NCI-H345 (cell line): ENCODE data around the gene FAM240B.

Experiments used
- DNase-seq: peaks from one replicate; lab custom pipeline; 2025; lab: John Stamatoyannopoulos, UW

FAM240B gene

DNA sequence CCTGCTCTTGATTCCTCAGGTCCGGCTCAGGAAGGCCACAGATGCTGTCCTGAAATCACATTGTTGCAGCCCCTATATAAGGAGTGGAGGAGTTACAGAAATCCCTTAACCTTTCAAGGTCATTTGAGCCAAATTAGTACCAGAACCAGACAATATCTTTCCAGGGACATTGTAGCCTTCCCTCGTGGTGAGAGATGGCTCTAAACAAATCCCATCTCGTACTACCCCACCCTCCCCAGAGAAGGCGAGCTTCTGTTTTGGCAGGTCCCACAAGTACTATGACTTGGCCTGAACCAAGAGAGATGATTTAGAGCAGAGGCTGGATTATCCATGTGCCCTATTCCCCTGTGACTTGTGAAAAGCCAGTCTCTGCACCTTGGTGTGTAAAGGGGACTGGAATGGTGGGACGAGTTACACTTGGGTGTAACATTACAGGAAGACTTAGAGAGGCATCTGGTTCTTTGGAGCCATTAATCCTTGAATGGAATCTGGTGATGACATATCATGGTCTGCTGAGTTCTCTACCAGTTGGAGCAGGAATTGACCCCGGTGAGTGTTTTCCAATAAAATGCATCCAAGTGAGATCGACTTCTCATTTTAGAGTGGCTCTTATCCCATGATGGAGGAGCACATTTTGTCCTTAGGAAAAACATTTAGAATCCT, at the start of gene FAM240B:
TSS of gene FAM240B (minus strand) at position 51 of the 663 bp plus-strand sequence. CDS start 16,134 bp downstream, outside the sequence.
- no peak for DNase-seq

GRCh38 chr9:38768351-38768761, 48.4 kb upstream of the FAM240B start:
- DNase-seq: no peak

DNA sequence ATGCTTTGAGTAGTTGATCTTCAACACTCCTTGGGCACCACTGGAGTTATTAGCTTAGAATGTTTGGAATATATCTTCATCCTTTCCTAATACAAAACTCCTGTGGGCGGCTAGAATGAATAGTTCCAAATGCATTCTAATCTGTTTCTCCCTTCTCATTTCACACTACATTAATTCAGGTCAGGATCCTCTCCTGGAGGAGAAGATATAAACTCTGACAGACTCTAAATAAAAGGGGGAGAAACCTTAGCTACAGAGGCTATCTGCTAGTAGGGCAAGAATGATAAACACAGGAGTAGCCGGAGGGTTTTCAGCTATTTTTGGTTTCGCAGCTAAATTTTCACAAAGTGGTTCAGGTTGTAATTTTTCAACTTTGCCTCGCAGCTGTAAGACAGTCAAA, 45.2 kb upstream of the FAM240B start:
- no peak for DNase-seq

DNA sequence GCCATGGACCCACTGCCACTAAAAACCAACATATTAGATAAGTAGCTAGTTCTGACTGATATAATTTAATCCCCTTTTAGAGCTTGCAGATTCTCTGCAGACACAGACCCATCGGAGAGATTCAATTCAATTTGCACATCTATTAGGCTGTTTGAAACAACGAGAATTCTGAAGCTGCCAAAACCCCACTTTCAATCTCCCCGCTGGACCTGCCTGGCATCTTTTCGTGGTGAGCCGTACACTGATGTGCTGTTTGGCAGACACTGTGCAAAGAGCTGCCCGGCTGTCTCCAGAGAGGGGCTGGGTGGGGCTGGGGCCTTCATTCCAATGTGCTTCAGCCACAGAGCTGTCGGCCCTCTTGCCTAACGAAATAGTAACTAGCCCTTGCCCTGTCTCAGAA, 42.1 kb upstream of the FAM240B start:
- no peak for DNase-seq

DNA sequence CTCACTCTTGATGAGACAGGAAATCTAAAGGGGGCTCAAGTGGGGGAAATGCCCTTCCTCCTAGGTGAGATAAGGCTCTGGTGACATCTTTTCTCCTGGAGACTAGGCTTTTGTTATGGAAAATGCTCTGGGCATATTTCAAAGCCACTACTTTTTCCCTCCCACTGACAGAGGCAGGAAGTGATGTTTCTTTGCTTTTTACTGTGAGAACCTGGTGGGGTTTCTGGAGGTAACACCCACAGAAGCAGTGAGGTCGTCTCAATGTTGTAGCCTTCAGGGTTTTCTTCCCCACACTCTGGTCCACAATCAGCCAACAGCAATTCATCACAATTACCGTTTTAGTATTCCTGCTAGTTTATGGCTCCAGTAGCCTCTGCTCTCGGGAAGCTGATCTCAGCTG, 41.4 kb upstream of the FAM240B start:
- DNase-seq: no peak

DNA sequence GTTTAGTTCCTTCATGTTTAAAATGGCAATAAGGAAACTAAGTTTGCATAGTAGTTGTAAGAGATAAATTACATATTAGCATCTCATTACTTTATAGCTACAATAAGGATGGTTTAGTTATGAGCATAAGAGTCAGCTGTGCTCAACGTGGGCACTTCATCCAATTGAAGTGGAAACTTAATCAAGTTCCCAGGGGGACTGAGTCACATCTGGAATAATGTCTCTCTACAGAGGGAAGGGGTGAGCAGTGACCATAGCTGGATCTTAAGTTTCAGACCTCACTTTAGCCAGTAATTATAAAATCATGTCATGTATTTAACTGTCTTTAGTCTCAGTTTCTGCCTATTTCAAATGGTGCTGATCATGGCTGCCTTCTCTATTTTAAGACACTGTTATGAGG, 36.8 kb upstream of the FAM240B start:
- no peak for DNase-seq

DNA sequence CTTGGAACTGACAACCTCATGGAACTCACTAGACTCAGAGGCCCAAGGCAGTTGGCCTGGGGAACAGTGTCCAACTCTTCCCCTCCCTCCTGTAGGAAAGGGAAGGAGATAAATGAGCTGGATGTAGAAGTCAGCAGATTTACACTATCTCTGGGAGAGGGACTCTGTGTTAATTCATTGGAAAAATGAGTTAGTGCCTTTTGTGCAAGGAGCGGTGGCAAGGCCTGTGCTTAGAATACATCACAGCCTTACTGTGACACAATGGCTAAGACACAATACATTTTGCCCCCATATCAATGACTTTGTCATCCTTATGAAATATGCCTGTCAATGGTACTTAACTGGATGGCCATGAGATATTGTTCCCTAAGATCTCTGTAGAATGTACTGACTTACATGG, 28.0 kb upstream of the FAM240B start:
- no peak for DNase-seq

- no peak for DNase-seq
Measured at GRCh38 chr9:38747067-38747466, 27.1 kb upstream of the FAM240B start.

- no peak for DNase-seq
Measured at GRCh38 chr9:38746303-38746702, 26.4 kb upstream of the FAM240B start.

- DNase-seq: no peak
Measured at GRCh38 chr9:38744484-38744883, 24.6 kb upstream of the FAM240B start.

- DNase-seq: no peak
Measured at GRCh38 chr9:38737246-38737645, 17.3 kb upstream of the FAM240B start.

- DNase-seq: no peak
Measured at GRCh38 chr9:38734831-38735230, 14.9 kb upstream of the FAM240B start.

DNA sequence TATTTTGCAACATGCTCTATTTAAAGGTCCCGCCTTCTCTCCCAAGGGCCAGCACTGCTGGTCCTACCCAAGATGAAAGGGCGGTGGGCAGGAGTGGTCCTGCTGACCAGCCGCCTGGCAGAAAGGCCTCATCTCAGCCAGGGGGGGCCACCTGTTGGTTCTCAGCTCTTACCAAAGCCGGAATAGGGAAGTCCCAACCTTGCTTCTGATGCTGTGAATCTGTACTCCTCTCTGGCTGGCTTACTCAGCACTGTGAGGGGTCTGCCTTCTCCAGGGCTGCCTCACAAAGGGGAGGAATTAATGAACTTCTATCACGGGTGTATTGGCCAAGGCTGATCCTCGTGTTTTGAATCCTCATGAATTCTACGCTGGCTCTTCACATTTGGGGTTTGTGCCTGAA, 13.6 kb upstream of the FAM240B start:
- DNase-seq: no peak

- no peak for DNase-seq
Measured at GRCh38 chr9:38732885-38733284, 13.0 kb upstream of the FAM240B start.

GRCh38 chr9:38727497-38728001, 7.6 kb upstream of the FAM240B start:
- no peak for DNase-seq

DNA sequence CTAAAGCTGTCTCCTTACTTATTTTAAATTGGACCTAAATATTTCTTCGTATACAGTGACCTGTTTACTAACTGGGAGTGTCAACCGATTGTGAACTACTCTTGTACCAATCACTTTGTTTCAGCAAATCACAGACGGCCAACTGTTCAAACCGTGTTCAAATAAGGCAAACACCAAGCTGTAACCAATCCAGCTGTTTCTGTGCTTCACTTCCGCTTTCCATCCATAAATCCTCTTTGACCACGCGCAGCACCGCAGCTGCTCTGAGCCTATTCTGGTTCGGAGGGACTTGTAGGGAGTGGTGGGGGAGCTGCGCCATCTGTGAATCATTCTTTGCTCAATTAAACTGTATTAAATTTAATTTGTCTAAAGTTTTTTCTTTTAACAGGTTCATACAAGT, 4.8 kb upstream of the FAM240B start:
- no peak for DNase-seq

GRCh38 chr9:38718148-38718547, 1.8 kb downstream of the FAM240B start:
- DNase-seq: no peak

DNA sequence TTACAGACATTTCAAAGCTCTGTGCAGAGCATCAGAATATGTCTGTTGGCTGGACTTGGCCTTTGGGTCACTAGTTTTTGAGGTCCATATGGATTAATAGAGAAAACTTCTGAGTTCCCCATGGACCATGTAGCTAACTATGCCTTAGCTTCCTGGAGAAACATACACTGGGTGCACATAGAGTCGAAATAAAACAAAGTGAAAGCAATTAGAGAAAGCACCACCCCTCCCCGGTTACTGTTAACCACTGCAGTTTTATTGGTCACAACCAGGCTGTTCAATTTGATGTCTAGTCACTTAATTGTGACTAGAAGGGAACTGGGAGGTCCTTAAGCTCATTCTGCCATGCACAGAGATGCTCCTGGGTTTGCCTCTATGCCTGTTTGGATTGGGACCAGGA, 4.2 kb downstream of the FAM240B start:
- DNase-seq: no peak

DNA sequence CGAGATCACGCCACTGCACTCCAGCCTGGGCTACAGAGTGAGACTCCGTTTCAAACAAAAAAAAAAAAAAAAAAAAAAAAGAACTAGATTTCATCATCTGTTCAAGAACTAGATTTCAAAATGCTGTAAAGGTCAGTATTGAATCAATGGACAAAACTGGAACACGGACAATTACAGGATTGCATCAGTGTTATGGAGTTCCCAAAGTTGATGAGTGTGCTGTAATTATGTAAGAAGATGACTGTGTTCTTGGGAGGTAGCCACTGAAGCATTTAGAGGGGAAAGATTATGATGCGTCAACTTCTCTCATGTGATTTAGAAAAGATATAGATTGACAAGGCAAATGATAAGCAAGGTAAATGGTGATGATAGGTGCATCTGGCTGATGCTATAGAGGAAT, 6.5 kb downstream of the FAM240B start:
- no peak for DNase-seq

DNA sequence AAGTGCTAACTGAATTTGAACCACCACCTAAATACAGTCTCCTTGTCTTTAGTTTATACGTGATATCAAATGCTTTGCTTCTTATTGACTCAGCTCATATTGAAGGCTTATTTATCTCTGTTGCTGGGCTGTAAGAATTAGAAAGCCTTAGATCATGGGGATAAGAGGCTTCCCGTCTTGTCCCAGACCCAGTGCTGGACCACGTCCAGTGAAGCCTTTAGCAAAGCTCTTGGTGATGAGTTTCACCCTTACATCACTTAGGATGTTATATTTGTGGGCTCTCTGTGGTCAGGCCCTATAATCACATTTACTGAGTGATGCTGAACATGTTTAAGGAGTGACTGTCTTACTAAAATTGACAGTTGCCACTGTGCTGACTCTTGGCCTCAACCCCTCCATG, 11.2 kb downstream of the FAM240B start:
- DNase-seq: no peak

- peak; percentile 6 for DNase-seq
Measured at GRCh38 chr9:38707885-38708637, 11.9 kb downstream of the FAM240B start.

DNA sequence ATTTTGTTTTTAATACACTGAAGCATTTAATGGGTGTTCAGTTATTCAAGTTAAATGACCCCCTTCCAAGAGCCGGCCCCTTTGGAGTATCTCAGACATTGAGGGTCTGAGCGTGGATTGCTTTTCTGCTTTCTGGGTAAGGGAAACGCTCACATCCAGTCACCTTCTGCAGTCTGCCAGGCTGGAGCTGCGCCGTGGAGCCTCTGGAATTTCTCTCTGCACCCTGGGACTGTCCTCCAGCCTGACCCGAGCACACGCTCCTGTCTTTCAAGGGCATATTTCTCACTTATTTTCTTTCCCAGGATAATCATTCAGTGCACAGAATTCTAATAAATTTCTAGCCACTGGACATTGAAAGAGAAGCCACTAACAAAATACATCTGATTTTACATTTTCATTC, 13.4 kb downstream of the FAM240B start:
- no peak for DNase-seq

DNA sequence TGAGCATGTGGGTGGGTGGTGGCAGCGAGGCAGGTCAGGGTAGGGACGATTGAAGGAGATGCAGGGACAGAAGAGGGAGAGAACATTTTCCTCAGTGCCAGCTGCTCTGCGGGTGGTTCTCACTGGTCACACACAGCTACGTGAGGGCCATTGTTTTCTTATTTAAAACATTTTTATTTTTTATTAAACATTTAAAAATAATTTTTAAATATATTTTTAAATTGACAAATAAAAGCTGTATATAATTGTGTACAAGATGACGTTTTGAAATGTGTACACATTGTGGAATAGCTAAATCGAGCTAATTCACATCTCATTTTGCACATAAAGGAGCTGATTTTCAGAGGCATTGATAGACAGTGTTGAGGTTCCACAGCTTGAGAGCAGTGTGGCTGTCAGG, 14.0 kb downstream of the FAM240B start:
- no peak for DNase-seq

DNA sequence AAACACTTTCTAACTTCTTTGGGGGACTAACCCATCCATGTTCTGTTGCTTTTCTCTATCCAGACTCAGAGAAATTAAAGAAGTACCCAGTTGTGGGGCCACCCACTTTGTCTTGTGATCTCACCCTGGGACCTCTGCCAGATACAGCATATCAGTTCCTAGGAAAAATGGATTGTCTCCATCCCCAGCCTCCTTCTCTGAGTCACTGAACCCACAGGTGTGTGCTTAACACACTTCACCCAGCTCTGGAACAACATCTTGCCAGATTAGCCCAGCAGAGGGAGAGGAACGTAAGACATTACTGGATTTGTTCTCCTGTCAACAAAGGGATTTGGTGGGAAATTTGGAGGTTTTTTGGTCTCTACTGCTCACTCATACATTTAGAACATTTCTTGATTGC, 19.2 kb downstream of the FAM240B start:
- DNase-seq: no peak
